HG03571 (cell line): ENCODE measurements around the gene PPFIBP2.

Experiments
- ATAC-seq: cut with Tn5 transposase; IDR thresholded peaks from one replicate; pipeline ENCODE4 v1.9.1; 2021; ENCODE audit not compliant: unreplicated experiment

Gene PPFIBP2

GRCh38 chr11:7688238-7688826, 174.5 kb downstream of the PPFIBP2 start:
- no peak for ATAC-seq

- no peak for ATAC-seq
Measured at GRCh38 chr11:7689239-7689638, 175.4 kb downstream of the PPFIBP2 start.

- ATAC-seq = no peak
Measured at GRCh38 chr11:7690648-7691047, 176.8 kb downstream of the PPFIBP2 start.

GRCh38 chr11:7691759-7692350, 178.1 kb downstream of the PPFIBP2 start:
- no peak for ATAC-seq

- no peak for ATAC-seq
Measured at GRCh38 chr11:7692426-7692825, 178.6 kb downstream of the PPFIBP2 start.

- ATAC-seq = no peak
Measured at GRCh38 chr11:7694235-7694634, 180.4 kb downstream of the PPFIBP2 start.

- ATAC-seq = no peak
Measured at GRCh38 chr11:7696424-7696823, 182.6 kb downstream of the PPFIBP2 start.
